Testis (tissue), 2 donors: Measurements from ENCODE around the gene WFDC9.
"Not testable (repeated sequence)": the region's sequence is repeated elsewhere in the genome, so short reads cannot be mapped to it uniquely, and the experiment has no call there.

Source experiments
- POLR2A ChIP-seq: fragments of 450-650 bp; IDR thresholded peaks from one replicate; pipeline ENCODE4 v1.6.1; 2017; ENCODE audit warnings: antibody characterized with exemption, mild to moderate bottlenecking, moderate library complexity
- TF ChIP-seq, protein P1 (sequence below), 3 experiments: fragments of 450-650 bp in 2 of 3; fragments of 200-600 bp in 1 of 3; sonication (generic) in 1 of 3; IDR thresholded peaks; one replicate each; pipeline ENCODE4 v1.5.1; 2016 to 2019; ENCODE audit warnings: antibody characterized with exemption in 3 of 3, mild to moderate bottlenecking in 2 of 3, moderate library complexity in 1 of 3

DNA sequence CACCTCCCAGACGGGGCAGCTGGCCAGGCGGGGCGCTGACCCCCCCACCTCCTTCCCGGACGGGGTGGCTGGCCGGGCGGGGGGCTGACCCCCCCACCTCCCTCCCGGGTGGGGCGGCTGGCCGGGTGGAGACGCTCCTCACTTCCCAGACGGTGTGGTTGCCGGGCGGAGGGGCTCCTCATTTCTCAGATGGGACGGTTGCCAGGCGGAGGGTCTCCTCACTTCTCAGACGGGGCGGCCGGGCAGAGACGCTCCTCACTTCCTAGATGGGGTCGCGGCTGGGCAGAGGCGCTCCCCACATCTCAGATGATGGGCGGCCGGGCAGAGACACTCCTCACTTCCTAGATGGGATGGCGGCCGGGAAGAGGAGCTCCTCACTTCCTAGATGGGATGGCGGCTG is 14.8 kb upstream of the WFDC9 start:
- TF ChIP-seq POLR2A: not testable (repeated sequence)
- TF ChIP-seq, protein P1, sequence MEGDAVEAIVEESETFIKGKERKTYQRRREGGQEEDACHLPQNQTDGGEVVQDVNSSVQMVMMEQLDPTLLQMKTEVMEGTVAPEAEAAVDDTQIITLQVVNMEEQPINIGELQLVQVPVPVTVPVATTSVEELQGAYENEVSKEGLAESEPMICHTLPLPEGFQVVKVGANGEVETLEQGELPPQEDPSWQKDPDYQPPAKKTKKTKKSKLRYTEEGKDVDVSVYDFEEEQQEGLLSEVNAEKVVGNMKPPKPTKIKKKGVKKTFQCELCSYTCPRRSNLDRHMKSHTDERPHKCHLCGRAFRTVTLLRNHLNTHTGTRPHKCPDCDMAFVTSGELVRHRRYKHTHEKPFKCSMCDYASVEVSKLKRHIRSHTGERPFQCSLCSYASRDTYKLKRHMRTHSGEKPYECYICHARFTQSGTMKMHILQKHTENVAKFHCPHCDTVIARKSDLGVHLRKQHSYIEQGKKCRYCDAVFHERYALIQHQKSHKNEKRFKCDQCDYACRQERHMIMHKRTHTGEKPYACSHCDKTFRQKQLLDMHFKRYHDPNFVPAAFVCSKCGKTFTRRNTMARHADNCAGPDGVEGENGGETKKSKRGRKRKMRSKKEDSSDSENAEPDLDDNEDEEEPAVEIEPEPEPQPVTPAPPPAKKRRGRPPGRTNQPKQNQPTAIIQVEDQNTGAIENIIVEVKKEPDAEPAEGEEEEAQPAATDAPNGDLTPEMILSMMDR (IDR thresholded peaks at IDR 0.05): not testable (repeated sequence)
